ENCODE measurements around the gene GRID2. TPM values are rescaled to one million over a fixed set of nuclear protein-coding genes. Genes with fewer than 3 reads are reported as not detected.

Gene GRID2
- total and polyA plus RNA-seq, 2 of the 4 experiments (the other 2 are of a cell fraction): under 0.01 TPM; not detected in 1

DNA sequence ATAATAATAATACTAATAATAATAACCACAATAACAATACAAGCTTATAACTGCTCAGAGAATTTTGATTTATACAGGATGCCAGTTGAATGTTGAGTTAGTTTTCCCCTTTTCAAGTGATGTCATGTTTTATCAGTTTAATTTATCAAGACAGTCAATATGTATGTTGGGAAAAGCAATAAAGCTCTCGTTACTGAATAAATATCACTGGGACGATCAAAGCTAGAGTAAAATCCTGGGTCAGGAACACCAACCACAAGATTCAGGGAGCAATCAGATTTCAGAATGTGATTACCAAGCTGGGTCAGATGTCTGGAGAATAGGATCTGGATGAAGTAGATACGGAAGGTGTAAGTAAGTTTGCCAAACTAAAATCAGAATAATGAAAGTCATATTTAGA, 179.6 kb downstream of the GRID2 start:
- Histone ChIP-seq H4K20me1 (ENCODE audit: insufficient read depth, low read length) (no peaks in the 10 kb centered on the region), H3K4me3 (ENCODE audit: insufficient read depth, low read depth, low read length) (no peak overlapping the region), H2BK120ac (ENCODE audit: low read depth, low read length) (no peak overlapping the region), H3K4me1 (ENCODE audit: control insufficient read depth, insufficient read depth, low read length) (no peaks in the 10 kb centered on the region), H4K8ac (ENCODE audit: low read depth in 2 of 2, low read length in 2 of 2) (no peak overlapping the region), H3K9me3 (ENCODE audit: control insufficient read depth, insufficient read depth, low read length) (no peaks in the 10 kb centered on the region), H3K23ac (ENCODE audit: low read depth, low read length) (no peak overlapping the region), H3K9ac (ENCODE audit: low read depth, low read length) (no peak overlapping the region), H3K4ac (ENCODE audit: low read depth, low read length) (no peak overlapping the region), H4K5ac (ENCODE audit: low read depth, low read length) (no peak overlapping the region), H3K56ac (ENCODE audit: extremely low read depth, insufficient read depth, low read length) (no peak overlapping the region), H2BK15ac (ENCODE audit: low read depth, low read length) (no peak overlapping the region), H2AFZ (replicated peaks; ENCODE audit: low read length, poor library complexity) (no peak overlapping the region), H3K18ac (ENCODE audit: low read depth, low read length) (no peak overlapping the region), H2AK5ac (ENCODE audit: low read depth, low read length) (no peak overlapping the region), H3K27ac (ENCODE audit: insufficient read depth, low read length) (no peak overlapping the region), H3K14ac (replicated peaks; ENCODE audit: low read depth, low read length) (no peak overlapping the region), H3K4me2 (ENCODE audit: low read depth, low read length) (no peak overlapping the region), H3K36me3 (ENCODE audit: control insufficient read depth, insufficient read depth, low read length) (no peaks in the 10 kb centered on the region), H3K79me1 (ENCODE audit: low read depth in 1 of 2, low read length in 2 of 2) (no peaks in the 10 kb centered on the region), H2AK9ac (replicated peaks; ENCODE audit: low read depth, low read length, poor library complexity) (no peak overlapping the region), H2BK5ac (ENCODE audit: low read depth, low read length, poor library complexity, severe bottlenecking) (no peak overlapping the region), H3K27me3 (ENCODE audit: control insufficient read depth, insufficient read depth, low read length) (no peaks in the 10 kb centered on the region), H4K91ac (ENCODE audit: insufficient read depth, low read depth, low read length) (no peak overlapping the region), H2BK20ac (ENCODE audit: low read depth, low read length) (no peak overlapping the region), H3K9me1 (ENCODE audit: insufficient read depth, low read length) (no peaks in the 10 kb centered on the region)
- DNase-seq: no peak
- CTCF ChIA-PET: no interaction called here
- POLR2A ChIA-PET (ENCODE audit: unreplicated experiment): no interaction called here
- no TSS peak for BruUV-seq (replicated peaks)
- dilution Hi-C loops (cut with HindIII; ENCODE audit: low sequenced_read_pairs, unreplicated experiment): no loop called here
- in situ Hi-C loops (cut with MboI; ENCODE audit: low sequenced_read_pairs): no loop called here
- intact Hi-C loops (cut with micrococcal nuclease): no loop called here
- no peak for ATAC-seq (ENCODE audit: low read depth)
- WGBS, 2 experiments (ENCODE audit: extremely low coverage in 2 of 2, insufficient read length in 1 of 2): no CpG with 5 or more reads among the region's 3 CpGs
- no peak for TF ChIP-seq CEBPB (IDR thresholded peaks at IDR 0.05; ENCODE audit: low read depth, low read length)
- TF ChIP-seq, protein P1, sequence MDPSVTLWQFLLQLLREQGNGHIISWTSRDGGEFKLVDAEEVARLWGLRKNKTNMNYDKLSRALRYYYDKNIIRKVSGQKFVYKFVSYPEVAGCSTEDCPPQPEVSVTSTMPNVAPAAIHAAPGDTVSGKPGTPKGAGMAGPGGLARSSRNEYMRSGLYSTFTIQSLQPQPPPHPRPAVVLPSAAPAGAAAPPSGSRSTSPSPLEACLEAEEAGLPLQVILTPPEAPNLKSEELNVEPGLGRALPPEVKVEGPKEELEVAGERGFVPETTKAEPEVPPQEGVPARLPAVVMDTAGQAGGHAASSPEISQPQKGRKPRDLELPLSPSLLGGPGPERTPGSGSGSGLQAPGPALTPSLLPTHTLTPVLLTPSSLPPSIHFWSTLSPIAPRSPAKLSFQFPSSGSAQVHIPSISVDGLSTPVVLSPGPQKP (IDR thresholded peaks at IDR 0.05; ENCODE audit: borderline replicate concordance, low read depth, low read length): no peak
- TF ChIP-seq RCOR1 (IDR thresholded peaks at IDR 0.05; ENCODE audit: insufficient replicate concordance, low read length): no peak
- TF ChIP-seq BHLHE40 (IDR thresholded peaks at IDR 0.05; ENCODE audit: low read depth, low read length): no peak
- no peak for TF ChIP-seq MAFK (IDR thresholded peaks at IDR 0.05; ENCODE audit: low read depth, low read length)
- TF ChIP-seq, protein P2, sequence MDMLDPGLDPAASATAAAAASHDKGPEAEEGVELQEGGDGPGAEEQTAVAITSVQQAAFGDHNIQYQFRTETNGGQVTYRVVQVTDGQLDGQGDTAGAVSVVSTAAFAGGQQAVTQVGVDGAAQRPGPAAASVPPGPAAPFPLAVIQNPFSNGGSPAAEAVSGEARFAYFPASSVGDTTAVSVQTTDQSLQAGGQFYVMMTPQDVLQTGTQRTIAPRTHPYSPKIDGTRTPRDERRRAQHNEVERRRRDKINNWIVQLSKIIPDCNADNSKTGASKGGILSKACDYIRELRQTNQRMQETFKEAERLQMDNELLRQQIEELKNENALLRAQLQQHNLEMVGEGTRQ (IDR thresholded peaks at IDR 0.05; ENCODE audit: low read depth, low read length): no peak
- TF ChIP-seq POLR2A (IDR thresholded peaks at IDR 0.05; ENCODE audit: low read depth, low read length): no peak
- TF ChIP-seq MAZ (IDR thresholded peaks at IDR 0.05; ENCODE audit: borderline replicate concordance, low read depth, low read length): no peak
- no peak for TF ChIP-seq CTCF (conservative IDR thresholded peaks at IDR 0.05; ENCODE audit: low read depth, low read length)
